SH-SY5Y (cell line): ENCODE data around the gene LSM12.

Source experiments
- GATA2 ChIP-seq: IDR thresholded peaks from 2 replicates; pipeline ENCODE4 v1.6.1; 2011; ENCODE audit warnings: mild to moderate bottlenecking, low read depth, low read length
- GATA3 ChIP-seq: IDR thresholded peaks from 2 replicates; pipeline ENCODE4 v1.6.1; 2011; ENCODE audit warnings: low read depth, mild to moderate bottlenecking, low read length, moderate library complexity

DNA sequence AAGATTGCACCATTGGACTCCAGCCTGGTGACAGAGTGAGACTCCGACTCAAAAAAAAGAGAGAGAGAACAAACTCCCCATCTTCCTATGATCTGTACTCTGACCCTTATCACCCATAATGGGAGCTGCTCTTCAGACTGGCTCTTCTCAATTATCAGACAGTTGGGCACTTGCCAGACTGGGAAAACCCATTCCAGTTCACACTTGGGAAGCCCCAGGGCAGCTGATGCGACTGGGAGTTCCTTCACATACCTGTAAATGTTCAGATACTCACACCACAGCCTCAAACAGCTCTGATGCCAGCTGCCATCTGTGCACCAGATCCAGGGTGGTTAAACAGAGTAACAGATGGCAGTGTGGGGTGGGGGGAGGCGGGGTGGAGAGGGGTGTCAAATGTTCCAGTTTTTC is 27.9 kb downstream of the LSM12 start:
- no peak for TF ChIP-seq GATA3
- peak; percentile 76 for TF ChIP-seq GATA2
